GM11168 (cell line): ENCODE measurements around the gene TSC22D4.
"Not testable (repeated sequence)": the region's sequence is repeated elsewhere in the genome, so short reads cannot be mapped to it uniquely, and the experiment has no call there.

Source experiments
- in situ Hi-C: fragments of 300-500 bp; cut with MboI; formaldehyde crosslinking; loops from one replicate; pipeline ENCODE4 v1.12.0; 2022; ENCODE audit warnings: low sequenced_read_pairs; ENCODE audit not compliant: unreplicated experiment

Gene TSC22D4

DNA sequence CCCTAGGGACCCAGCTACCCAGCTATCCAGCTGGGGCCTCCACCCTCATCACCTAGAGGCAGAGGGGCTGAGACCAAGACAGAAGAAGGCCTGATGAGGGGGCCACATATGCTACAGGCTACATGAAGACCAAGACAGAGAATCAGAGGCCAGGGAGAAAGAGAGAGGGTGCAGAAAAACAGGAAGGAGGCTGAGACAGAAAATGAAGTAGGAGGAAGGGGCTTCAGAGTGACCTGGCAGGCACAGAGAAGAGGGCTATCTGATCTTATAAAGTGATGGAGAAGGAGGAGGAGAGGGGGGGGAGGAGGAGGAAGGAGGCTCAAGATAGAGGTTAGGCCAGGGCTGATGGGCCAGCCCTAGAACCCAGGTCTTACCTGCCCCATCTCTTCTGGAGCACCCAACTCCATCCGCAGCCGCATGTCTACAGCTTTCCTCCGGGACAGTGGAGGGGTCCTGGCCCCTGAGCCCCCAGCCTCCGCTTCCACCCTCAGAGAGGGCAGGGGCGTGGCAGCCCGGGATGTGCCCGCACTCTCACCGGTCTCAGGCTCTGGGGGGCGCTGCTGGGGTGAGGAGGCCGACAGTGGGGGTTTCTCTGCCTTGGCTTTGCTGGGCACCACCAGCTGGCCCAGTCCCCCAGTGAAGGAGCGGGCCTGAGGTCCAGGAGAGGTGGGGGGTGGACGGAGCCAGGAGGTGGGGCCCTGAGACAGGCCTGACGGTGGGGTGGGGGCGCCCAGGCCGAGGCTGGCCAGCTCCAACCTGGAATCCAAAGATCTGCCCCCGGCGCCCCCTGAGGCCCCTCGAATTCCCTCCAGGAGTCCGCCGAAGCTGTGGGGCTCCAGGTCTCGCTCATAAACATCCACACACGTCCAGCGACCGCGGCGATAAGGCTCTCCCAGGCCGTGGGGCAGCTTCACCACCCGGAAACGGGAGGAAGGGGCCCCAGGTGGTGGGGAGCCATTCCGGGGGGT lies 1.8 kb downstream of the TSC22D4 start:
- in situ Hi-C loops = no loop called here

DNA sequence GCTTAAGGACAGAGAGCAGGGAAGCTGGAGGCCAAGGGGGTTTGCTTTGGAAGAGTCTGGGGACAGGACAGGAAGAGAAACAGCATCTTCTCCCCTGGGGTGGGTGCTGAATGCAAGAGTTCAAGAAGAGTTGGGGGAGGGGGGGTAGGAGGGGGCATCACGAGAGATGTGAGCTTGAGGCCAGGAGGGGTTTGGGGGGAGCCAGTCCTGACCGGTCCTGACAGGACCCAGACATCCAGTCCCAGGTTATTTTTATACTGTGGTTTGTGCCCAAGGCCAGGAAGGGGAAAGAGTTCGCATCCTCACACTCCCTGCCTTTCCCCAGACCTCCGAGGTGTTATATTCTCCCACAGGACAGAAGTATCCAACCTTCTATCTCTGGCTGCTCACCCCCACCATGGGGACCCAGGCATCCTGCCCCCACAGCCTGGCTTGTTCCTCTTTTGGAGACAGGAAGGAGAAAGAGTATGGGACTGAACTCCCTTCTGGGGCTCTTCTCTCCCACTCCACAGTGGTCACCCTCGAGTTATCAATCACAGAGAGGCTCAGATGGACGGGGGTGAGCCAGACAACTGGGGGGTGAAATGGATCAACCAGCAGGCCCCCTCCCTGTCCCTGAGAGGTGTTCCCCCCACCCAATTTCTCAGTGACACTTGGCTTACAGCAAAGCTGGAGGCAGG lies 2.8 kb downstream of the TSC22D4 start:
- in situ Hi-C loops = no loop called here

DNA sequence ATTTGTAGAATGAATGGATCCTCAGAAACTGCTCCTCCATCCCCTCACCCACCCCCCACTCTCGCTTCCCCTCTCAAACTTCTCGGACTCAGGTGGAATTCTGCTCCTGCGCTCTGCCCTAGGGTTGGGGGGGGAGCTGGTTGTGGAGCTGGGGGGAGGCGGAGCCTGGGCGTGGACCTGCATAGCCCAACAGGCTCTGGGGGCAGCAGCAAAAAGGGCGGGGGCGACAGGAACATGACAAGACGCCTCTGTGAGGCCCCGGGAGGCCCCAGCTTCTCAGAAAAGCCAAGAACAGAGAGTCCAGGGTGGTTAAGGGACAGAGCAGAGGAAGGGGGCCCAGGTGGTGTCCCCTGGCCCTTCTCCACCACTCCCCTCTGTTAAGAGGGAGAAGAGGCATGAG lies 3.5 kb downstream of the TSC22D4 start:
- in situ Hi-C loops = no loop called here

DNA sequence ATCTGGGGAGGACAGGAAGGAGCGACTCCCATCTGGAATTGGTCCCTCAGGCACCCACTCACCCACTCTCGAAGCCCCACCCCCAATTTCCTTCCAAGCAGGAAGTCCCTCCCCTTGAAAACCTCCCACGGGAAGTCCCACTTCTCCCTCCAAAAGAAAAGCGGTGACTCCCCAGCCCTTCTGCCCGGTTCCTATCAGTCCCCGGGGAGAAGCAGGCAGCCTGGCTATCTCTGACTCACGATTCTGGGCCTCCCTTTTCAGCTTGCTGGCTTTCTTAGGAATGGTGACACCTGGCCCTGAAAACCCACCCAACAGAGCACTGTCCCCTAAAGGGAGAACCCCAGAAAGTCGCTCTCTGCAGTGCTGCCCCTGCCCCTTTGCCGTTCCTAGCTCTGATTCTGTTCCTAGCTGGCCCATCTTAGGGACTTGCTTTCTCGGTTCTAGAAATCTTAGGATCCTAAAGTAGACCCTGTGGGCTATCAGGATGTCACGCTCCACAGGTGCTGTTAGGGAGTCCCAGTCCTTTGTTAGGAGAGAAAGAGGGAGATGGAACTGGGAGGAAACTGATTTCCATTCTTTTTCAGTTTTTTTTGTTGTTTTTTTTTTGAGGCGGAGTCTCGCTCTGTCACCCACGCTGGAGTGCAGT lies 6.0 kb downstream of the TSC22D4 start:
- in situ Hi-C loops = no loop called here

DNA sequence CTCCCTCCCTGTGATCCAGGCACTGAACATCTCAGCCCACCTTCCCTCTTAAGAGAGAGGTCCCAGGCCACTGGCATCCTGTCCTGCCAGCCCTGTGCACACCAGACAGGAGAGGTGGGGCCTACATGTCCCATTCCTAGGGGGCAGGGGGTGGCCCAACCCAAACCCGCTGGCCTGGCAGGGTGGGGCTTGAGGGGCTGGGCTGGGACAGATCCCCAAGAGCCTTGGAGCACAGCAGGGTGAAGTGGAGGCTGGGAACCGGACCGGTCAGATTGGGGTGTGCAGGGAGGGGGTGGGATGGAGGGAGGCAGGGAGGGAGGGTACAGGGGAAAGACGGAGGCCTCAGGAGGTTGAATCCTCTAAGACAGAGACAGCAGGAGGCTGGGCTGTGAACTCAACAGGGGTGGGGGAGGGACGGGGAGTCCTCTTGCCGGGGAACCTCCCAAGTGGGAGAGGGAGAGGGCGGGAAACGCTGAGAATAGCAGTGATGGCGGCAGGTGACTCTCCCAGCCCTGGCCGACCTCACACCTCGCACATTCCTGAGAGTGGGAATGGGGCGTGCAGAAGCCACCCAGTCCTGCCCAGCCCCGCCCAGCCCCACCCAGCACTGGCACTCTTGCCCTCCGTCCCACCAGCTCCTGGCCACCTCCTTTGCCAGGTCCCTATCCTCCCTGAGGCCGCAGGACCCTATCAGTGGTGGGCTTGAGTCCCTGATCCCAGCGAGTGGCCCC lies 6.7 kb downstream of the TSC22D4 start:
- in situ Hi-C loops = no loop called here

DNA sequence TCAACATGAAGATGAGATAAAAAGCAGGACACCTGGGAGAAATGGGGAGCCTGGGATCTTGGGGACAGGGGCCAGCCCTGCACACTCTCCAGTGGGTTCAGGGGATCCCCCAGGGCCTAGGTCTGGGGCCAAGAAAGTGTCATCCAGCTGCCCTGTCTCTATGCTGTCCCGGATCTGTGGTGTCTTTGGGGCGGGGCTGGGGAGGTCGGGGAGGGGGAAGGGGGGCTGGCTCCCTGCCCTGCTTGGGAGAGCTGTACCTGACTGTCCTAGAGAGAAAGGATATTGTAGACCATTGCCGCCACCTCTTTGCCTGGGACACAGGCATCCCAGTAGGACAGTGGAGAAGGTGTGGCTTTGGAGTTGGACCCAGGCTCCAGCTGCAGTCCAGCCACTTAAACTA lies 8.0 kb downstream of the TSC22D4 start:
- in situ Hi-C loops = no loop called here

DNA sequence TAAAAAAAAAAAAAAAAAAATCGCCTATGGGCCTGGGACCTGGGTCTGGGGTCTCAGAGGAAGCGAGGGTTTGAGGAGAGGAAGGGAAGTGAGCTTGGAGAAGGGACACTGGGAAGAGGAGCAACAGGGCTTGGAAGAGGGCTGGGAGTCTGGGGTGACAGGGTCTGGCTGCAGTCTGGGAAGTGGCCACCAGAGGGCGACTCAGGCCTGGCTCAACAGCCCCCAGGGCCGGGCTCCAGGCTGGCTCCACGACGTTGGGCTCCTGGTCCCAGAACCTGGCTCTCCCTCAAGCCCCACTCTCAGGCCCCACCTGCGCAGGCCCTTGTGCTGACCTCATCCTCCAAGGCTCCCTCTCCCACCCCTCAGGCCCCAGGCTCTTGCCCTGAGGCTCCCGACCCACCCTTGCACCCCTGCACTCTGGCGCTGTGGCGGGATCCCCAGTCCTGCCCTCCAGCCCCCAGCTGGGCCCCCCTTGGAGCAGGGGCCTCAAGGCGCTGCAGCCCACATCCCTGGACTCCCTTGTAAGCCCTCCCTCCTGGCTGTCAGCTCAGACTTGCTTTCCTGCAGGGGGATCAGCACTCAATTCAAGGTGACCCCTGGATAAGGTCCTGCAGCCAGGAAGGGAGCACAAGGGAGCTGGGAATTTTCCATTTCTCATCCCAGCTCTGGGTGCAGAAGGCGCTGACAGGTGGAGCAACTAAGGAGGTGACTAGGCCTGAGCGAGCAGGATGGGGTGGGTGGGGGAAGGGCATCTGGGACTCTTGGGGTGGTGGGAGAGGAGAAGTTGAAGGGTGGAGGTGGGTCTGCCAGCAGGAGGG lies 9.6 kb downstream of the TSC22D4 start:
- in situ Hi-C loops = no loop called here

DNA sequence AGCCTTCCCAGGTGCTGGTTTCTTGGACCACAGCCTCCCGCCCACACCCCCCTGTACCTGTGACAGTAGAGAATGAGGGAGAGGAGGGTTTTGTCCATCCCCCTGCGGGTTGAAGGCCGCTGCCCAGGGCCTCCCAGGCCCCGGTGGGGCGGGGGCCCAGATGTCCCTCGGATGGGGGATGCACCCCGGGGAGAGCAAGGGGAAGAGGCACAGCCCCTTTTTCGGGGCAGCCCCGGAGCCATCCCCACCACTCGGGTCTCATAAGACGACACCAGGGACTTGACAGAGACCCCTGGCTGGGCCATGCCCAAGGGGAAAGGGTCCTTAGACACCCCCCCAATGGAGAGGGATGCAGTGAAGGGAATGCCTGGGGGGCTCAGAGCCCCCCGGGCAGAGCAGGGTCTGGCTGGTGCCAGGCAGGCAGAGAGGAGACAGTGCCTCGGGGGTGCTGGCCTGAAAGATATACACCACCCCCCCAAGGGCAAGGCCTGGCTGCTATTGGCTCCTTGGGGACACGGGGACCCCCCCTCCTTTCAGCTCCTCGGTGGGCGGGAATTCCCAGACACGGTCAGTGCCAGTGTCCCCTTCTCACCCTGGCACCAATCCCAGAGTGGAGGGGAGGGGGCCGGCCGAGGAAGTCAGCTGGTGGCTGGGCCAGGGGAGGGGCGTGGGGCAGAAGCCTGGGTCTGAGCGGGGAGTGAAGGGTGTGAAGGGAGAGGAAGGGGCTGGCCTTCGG lies 11.2 kb downstream of the TSC22D4 start:
- in situ Hi-C loops = no loop called here

DNA sequence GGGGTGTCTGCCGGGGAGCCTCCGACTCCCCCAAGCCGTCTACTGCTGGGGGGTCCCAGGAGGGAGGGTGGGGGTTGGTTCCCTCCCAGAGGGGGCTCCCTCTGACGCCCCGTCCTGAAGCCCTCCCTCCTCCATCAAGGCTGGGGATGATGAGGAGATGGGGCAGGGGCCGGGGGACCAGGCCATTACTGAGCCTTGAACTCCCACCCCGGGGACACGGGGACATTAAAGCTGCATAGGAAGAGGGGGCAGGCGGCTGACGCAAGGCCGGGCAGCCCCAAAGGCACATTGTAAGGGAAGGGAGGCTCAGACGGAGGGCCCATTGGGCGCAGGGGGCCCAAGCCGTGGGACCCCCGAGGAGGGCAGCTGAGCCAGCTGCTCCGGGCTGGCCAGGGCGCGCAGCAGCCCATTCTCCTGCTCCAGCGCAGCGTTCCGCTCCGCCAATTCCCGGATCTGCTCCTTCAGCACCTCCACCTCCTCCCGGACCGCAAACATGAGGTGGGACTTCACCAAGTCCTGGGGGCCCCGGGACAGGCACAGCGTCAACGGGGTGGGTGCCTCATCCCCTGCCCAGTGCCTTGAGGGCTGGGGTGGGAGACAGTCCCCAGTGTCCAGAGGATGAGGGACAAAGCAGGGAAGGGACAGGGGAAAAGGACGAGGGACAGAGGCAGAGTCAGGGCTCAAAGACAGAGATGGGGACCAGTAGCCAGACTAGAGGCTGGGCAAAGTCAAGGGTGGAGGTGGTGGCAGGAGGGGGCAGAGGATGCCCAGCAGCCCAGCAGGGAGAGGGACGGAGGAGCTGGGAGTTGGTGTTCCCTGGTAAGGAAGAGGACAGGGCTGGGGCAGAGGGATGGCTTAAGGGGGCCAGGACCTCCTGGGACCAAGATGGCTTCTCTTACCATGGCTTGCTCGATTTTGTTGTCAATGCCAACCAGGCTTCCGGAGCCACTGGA lies 12.1 kb downstream of the TSC22D4 start:
- in situ Hi-C loops = no loop called here

DNA sequence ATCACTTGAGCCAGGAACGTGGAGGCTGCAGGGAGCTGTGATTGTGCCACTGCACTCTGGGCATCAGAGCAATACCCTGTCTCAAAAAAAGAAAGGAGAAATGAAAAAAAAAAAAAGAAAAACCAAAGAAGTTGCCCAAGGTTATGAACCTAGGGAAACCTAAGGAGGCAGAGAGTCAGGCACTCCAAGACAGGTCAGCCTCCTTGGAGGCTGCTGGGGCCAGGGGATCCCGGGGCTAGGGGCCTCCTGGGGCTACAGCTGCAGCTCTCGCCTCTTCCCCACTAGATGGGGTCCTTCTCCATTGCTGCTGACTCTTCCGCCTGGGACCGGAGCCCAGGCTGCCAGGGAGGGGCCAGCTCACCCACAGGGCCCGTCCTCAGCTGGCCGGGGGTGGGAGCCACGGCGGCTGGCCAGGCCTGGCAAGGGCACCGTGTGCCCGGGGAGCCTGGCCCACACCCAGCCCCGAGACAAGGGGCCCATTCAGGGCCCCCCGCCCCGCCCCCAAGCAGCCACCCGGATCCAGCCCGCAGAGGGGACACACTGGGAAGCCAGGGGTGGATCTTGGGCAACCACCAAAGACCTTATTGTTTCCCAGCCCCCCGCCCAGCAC lies 13.2 kb downstream of the TSC22D4 start:
- in situ Hi-C loops = no loop called here

DNA sequence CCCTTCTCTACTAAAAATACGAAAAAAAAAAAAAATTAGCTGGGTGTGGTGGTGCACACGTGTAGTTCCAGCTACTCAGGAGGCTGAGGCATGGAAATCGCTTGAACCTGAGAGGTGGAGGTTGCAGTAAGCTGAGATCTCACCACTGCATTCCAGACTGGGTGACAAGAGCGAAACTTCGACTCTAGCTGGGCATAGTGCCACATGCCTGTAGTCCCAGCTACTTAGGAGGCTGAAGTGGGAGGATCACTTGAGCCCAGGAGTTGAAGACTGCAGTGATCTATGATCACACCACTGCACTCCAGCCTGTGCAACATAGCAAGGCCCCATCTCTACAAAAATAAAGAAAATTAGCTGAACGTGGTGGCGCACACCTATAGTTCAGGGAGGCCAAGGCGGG lies 13.7 kb downstream of the TSC22D4 start:
- in situ Hi-C loops = no loop called here

DNA sequence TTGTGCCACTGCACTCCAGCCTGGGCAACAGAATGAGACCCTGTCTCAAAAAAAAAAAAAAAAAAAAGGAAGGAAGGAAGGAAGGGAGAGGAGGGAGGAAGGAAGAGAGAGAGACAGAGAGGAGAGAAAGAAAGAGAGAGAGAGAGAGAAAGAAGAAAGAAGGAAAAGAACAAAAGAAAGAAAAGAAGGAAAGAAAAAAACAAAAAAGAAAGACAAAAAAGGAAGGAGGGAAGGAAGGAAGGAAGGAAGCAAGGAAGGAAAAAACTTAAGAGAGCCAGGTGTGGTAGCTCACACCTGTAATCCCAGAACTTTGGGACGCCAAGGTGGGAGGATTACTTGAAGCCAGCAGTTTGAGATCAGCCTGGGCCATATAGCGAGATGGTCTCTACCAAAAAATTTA lies 14.2 kb downstream of the TSC22D4 start:
- in situ Hi-C loops = no loop called here

DNA sequence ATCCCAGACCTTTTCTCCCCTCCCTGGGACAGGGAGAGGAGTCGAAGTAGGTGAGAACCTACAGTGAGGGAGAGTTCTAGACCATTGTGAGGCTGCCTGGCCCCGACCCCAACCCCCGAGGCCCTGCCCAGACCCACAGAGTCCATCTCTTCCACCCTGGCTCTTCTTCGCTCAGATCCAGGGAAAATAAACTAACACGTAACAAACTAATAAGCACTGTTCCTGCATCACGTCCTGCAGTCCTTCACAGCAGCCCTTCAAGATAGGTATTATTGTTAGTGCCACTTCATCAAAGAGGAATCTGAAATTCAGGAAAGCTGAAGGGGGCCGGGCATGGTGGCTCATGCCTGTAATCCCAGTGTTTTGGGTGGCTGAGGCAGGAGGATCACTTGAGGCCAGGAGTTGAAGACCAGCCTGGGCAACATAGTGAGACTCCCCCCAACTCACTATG lies 14.8 kb downstream of the TSC22D4 start, which contains the start of gene SPACDR:
TSS of gene SPACDR (minus strand) at position 51 of the 451 bp plus-strand sequence. CDS start 235 bp downstream, outside the sequence.
- in situ Hi-C loops = no loop called here

DNA sequence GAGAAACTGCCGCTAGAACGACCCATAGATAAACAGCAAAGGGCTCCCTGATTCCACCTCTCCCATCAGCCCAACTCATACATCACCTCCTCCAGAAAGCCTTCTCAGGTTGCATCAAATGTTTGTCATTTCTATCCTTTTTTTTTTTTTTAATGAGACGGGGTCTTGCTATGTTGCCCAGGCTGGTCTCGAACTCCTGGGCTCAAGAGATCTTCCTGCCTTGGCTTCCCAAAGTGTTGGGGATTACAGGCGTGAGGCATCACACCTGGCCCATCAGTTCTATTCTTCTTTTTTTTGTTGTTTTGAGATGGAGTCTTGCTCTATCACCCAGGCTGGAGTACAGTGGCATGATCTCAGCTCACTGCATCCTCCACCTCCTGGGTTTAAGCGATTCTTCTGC lies 22.0 kb downstream of the TSC22D4 start:
- in situ Hi-C loops = no loop called here

DNA sequence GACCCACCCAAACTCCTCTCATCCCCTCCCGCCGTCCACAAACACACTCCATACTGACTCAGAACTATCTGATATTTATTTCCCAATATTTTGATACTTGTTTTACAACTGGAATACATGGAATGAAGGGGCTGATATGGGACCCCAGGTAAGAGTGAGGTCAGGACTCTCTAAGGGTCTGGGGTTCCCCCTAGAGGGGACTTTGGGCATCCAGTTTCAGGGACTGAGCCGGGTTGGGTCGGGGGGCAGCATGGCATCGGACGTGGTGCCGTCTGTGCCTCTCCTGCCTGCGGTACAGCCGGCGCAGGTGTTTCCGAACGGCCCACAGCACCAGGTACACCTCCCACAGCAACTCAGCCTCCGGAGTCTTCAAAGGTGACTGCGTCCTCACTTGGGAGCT lies 22.5 kb downstream of the TSC22D4 start:
- in situ Hi-C loops = no loop called here

DNA sequence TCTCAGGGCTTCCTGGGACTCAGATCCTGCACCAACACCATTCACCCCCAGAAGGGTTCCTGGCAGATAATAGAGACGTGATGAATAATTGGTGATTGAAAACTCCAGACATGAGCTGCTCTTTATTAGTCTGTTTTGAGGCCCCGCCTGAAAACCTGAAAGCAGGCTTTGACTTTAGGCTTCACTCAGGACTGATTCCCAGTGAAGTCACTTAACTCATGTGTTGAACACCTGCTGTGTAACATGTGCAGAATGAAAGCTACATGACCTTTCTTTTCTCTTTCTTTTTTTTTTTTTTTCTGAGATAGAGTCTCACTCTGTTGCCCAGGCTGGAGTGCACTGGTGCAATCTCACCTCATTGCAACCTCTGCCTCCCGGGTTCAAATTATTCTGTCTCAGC lies 23.8 kb downstream of the TSC22D4 start:
- in situ Hi-C loops = no loop called here

DNA sequence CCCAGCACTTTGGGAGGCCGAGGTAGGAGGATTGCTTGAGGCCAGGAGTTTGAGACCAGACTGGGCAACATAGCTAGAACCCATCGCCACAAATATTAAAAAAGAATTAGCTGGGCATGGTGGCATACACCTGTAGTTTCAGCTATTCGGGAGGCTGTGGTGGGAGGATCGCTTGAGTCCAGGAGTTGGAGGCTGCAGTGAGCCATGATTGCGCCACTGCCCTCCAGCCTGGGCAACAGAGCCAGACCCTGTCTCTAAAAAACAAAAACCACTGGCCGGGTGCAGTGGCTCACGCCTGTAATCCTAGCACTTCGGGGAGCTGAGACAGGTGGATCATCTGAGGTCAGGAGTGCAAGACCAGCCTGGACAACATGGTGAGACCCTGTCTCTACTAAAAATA lies 25.2 kb downstream of the TSC22D4 start:
- in situ Hi-C loops = not testable (repeated sequence)
